ENCODE measurements around the gene ALG3. TPM values are rescaled to one million over a fixed set of nuclear protein-coding genes. Genes with fewer than 3 reads are reported as not detected.
A peak's percentile ranks its signal among the peaks of the same experiment; 100 is the strongest.

Gene ALG3
- total and polyA plus RNA-seq, 2 experiments from 2014 or later, result 52.7 to 94.2 TPM

DNA sequence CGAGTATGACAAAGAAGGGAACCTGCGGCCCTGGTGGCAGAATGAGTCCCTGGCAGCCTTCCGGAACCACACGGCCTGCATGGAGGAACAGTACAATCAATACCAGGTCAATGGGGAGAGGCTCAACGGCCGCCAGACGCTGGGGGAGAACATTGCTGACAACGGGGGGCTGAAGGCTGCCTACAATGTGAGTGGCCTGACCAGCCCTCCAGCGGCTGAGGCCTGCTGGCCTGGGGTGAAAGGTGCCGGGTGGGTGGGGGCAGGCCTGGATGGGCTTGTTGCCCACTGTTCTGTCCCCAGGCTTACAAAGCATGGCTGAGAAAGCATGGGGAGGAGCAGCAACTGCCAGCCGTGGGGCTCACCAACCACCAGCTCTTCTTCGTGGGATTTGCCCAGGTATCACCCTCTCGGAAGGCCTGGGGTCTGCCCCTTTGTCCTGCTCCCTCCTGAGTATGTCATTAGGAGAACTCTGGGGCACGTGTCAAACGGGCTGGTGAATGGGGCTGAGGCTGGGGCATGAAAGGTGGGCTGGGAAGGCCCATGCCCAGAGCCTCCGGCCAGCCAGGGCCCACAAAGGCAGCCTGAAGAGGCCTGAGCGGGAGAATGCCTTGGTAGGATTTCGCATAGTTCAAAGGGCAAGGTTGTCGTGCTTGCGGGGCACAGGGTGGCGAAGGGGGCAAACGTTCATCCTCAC, 42.4 kb upstream of the ALG3 start:
- 78 to 81% methylated on average over 22 of the region's 22 CpGs for WGBS, 2 experiments (ENCODE audit: low coverage in 1 of 2, low lambda C conversion rate in 2 of 2, missing lambda C conversion rate in 2 of 2)
- Histone ChIP-seq H2AFZ (no peak overlapping the region), H3K27ac (no peak overlapping the region), H3K9me3 (ENCODE audit: low read depth) (no peaks in the 10 kb centered on the region), H3K79me2 (ENCODE audit: insufficient read depth) (no peaks in the 10 kb centered on the region), H3K4me3 (no peak overlapping the region), H3F3A (ENCODE audit: insufficient read depth) (no peaks in the 10 kb centered on the region), H4K20me1 (ENCODE audit: insufficient read depth) (no peaks in the 10 kb centered on the region), H3K27me3 (replicated peaks; ENCODE audit: insufficient read depth) (no peaks in the 10 kb centered on the region), H3K9ac (no peak overlapping the region), H3K4me1 (ENCODE audit: insufficient read depth) (no peaks in the 10 kb centered on the region), H3K36me3 (ENCODE audit: low read depth) (no peaks in the 10 kb centered on the region), H3K9me2 (ENCODE audit: insufficient read depth) (no peaks in the 10 kb centered on the region), H3K4me2 (ENCODE audit: unreplicated experiment) (no peak overlapping the region)
- in situ Hi-C loops (cut with MboI), result no loop called here
- no peak for DNase-seq
- TF ChIP-seq EZH2phosphoT487 (IDR thresholded peaks at IDR 0.05; ENCODE audit: insufficient read depth, low read depth) (no peak), EZH2 (IDR thresholded peaks at IDR 0.05; ENCODE audit: insufficient read depth, poor library complexity, severe bottlenecking) (no peak)

DNA sequence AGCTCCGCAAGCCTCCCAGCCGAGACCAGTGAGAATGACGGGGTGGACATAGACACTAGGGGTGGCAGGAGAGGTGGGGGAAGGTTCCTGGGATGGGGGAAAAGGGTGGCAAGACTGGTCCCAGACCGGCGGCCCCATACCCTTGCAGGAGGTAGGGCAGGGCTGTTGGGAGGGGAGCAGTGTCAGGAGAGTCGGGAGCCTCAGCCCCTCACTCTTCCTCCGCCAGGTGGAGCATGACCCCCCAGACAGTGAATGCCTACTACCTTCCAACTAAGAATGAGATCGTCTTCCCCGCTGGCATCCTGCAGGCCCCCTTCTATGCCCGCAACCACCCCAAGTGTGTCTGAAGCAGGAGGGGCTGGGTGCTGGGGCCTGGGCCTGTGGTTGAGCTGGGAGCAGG, 41.6 kb upstream of the ALG3 start:
- TF ChIP-seq EZH2phosphoT487 (IDR thresholded peaks at IDR 0.05; ENCODE audit: insufficient read depth, low read depth) (no peak), EZH2 (IDR thresholded peaks at IDR 0.05; ENCODE audit: insufficient read depth, poor library complexity, severe bottlenecking) (no peak)
- Histone ChIP-seq H2AFZ (no peak overlapping the region), H3K27me3 (replicated peaks; ENCODE audit: insufficient read depth) (no peaks in the 10 kb centered on the region), H3K4me3 (no peak overlapping the region), H3K4me2 (ENCODE audit: unreplicated experiment) (no peak overlapping the region), H3F3A (ENCODE audit: insufficient read depth) (no peaks in the 10 kb centered on the region), H3K9me2 (ENCODE audit: insufficient read depth) (no peaks in the 10 kb centered on the region), H3K4me1 (ENCODE audit: insufficient read depth) (no peaks in the 10 kb centered on the region), H4K20me1 (ENCODE audit: insufficient read depth) (no peaks in the 10 kb centered on the region), H3K9me3 (ENCODE audit: low read depth) (no peaks in the 10 kb centered on the region), H3K9ac (no peak overlapping the region), H3K36me3 (ENCODE audit: low read depth) (no peaks in the 10 kb centered on the region), H3K27ac (no peak overlapping the region), H3K79me2 (ENCODE audit: insufficient read depth) (no peaks in the 10 kb centered on the region)
- in situ Hi-C loops (cut with MboI), result no loop called here
- 72 to 81% methylated on average over 8 to 10 of the region's 10 CpGs for WGBS, 2 experiments (ENCODE audit: low coverage in 1 of 2, low lambda C conversion rate in 2 of 2, missing lambda C conversion rate in 2 of 2)
- no peak for DNase-seq

DNA sequence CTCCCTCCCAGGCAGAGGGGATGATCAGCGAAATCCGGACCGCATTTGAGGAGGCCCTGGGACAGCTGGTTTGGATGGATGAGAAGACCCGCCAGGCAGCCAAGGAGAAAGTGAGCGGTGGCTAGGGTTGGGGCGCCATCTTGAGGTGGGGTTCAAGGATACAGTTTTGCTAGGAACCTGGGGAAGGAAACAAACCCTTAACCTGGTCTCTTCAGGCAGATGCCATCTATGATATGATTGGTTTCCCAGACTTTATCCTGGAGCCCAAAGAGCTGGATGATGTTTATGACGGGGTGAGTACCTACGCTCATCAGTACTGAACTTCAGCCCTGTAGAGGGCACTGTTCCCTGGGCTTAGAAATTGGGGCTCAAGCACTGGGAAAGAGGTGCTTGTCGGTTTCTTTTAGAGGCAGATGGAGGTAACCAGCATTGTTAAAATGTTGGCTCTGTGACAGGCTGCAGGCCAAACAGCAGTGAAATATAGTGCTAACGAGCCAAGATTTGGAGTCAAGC, 40.7 kb upstream of the ALG3 start:
- Histone ChIP-seq H3K9me3 (ENCODE audit: low read depth) (no peaks in the 10 kb centered on the region), H3K9me2 (ENCODE audit: insufficient read depth) (no peaks in the 10 kb centered on the region), H3K27ac (no peak overlapping the region), H2AFZ (no peak overlapping the region), H3K36me3 (ENCODE audit: low read depth) (no peaks in the 10 kb centered on the region), H3F3A (ENCODE audit: insufficient read depth) (no peaks in the 10 kb centered on the region), H3K79me2 (ENCODE audit: insufficient read depth) (no peaks in the 10 kb centered on the region), H4K20me1 (ENCODE audit: insufficient read depth) (no peaks in the 10 kb centered on the region), H3K4me1 (ENCODE audit: insufficient read depth) (no peaks in the 10 kb centered on the region), H3K4me3 (no peak overlapping the region), H3K4me2 (ENCODE audit: unreplicated experiment) (no peak overlapping the region), H3K27me3 (replicated peaks; ENCODE audit: insufficient read depth) (no peaks in the 10 kb centered on the region), H3K9ac (no peak overlapping the region)
- whole genome bisulfite sequencing, 2 experiments (ENCODE audit: low coverage in 1 of 2, low lambda C conversion rate in 2 of 2, missing lambda C conversion rate in 2 of 2), result 7 to 8% methylated on average over 10 of the region's 10 CpGs
- TF ChIP-seq EZH2 (IDR thresholded peaks at IDR 0.05; ENCODE audit: insufficient read depth, poor library complexity, severe bottlenecking) (no peak), EZH2phosphoT487 (IDR thresholded peaks at IDR 0.05; ENCODE audit: insufficient read depth, low read depth) (no peak)
- DNase-seq, result peak; percentile 65
- in situ Hi-C loops (cut with MboI), result loop anchor here (10.0 kb wide), 1 partner anchor 395 kb away; no protein-coding TSS in a partner anchor

DNA sequence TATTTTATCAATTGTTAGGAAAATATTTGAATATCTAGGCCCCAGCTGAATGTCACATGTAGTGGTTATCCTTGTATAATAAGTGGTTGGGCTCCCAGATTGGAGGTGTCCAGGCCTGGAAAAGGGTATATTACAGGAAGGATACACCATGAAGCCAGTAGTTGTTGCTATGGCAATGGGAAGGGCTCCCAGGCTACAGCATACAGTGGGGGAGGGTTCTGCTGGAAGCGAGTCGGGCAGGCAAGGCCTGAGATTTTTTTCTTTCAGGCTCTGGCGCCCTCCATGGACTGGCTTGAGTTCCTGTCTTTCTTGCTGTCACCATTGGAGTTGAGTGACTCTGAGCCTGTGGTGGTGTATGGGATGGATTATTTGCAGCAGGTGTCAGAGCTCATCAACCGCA, 35.9 kb upstream of the ALG3 start:
- Histone ChIP-seq H3K9me2 (ENCODE audit: insufficient read depth) (no peaks in the 10 kb centered on the region), H3K36me3 (ENCODE audit: low read depth) (no peaks in the 10 kb centered on the region), H3K9ac (no peak overlapping the region), H3K27ac (no peak overlapping the region), H3K4me1 (ENCODE audit: insufficient read depth) (no peaks in the 10 kb centered on the region), H4K20me1 (ENCODE audit: insufficient read depth) (no peaks in the 10 kb centered on the region), H3K79me2 (ENCODE audit: insufficient read depth) (no peaks in the 10 kb centered on the region), H3K9me3 (ENCODE audit: low read depth) (no peaks in the 10 kb centered on the region), H3K27me3 (replicated peaks; ENCODE audit: insufficient read depth) (peaks cover 6% of the 10 kb centered on the region; the same call in 1 of the 2 replicates), H3K4me3 (no peak overlapping the region), H3F3A (ENCODE audit: insufficient read depth) (no peaks in the 10 kb centered on the region), H3K4me2 (ENCODE audit: unreplicated experiment) (no peak overlapping the region), H2AFZ (no peak overlapping the region)
- in situ Hi-C loops (cut with MboI), result loop anchor here (10.0 kb wide), 1 partner anchor 390 kb away; no protein-coding TSS in a partner anchor
- TF ChIP-seq EZH2phosphoT487 (IDR thresholded peaks at IDR 0.05; ENCODE audit: insufficient read depth, low read depth), result no peak
- no peak for TF ChIP-seq EZH2 (IDR thresholded peaks at IDR 0.05; ENCODE audit: insufficient read depth, poor library complexity, severe bottlenecking)
- WGBS, 2 experiments (ENCODE audit: low coverage in 1 of 2, low lambda C conversion rate in 2 of 2, missing lambda C conversion rate in 2 of 2), result 23 to 27% methylated on average over 4 of the region's 4 CpGs
- peak; percentile 79 for DNase-seq

Measured in GM23248 (cell line).